HCT116 (cell line): ENCODE results near the gene LILRB3. TPM values are rescaled to one million over a fixed set of nuclear protein-coding genes. Genes with fewer than 3 reads are reported as not detected.

Experiments
- ATAC-seq: fragments of 200-7000 bp; cut with Tn5 transposase; 2 replicates; pipeline ENCODE4 v1.9.1; 2020; ENCODE audit warnings: mild to moderate bottlenecking, moderate library complexity
- BruUV-seq: library from RNA; stranded (reverse); fragments of 400-500 nt; replicated peaks from 2 replicates; lab custom pipeline; 2021; lab: Mats Ljungman, UMichigan
- CTCF ChIA-PET: fragments of 300-600 bp; sonication (Branson Sonifier 250); formaldehyde crosslinking; loops from one replicate; lab custom pipeline; 2021; ENCODE audit warnings: antibody characterized with exemption; lab: Charles Lee
- POLR2A ChIA-PET: fragments of 300-600, 350-600 bp; sonication (Branson Sonifier 250); formaldehyde crosslinking; loops from one replicate; lab custom pipeline; 2021; ENCODE audit warnings: antibody characterized with exemption; lab: Charles Lee
- RAD21 ChIA-PET, 2 experiments: fragments of 300-600 bp; sonication (Branson Sonifier 250); formaldehyde crosslinking; loops; one replicate each; lab custom pipeline; 2023; ENCODE audit warnings: low total read pairs in 2 of 2; ENCODE audit not compliant: uncharacterized antibody in 2 of 2, unreplicated experiment in 2 of 2, low non-redundant PET in 1 of 2; lab: Charles Lee
- DNase-seq: peaks from one replicate; pipeline ENCODE4 v3.0.0-alpha.2; 2010; ENCODE audit warnings: low read depth, low spot score
- H2AFZ ChIP-seq: fragments of 200-600 bp; shearing (Covaris generic), sonication (generic); 2 replicates; pipeline ENCODE4 v1.6.1; 2017; ENCODE audit warnings: low read depth, mixed run types, mixed read lengths, antibody characterized with exemption, low read length; ENCODE audit not compliant: poor library complexity, severe bottlenecking
- H3K27ac ChIP-seq: 2 replicates; pipeline ENCODE4 v1.5.1; 2012; ENCODE audit warnings: low read depth, low read length
- H3K27me3 ChIP-seq: fragments of 200-600 bp; sonication (generic); 2 replicates; pipeline ENCODE4 v1.6.1; 2016; ENCODE audit warnings: mixed run types, low read length, mixed read lengths; ENCODE audit not compliant: insufficient read depth
- H3K36me3 ChIP-seq, 2 experiments: fragments of 200-500 bp in 1 of 2; fragments of 200-600 bp in 1 of 2; sonication (Bioruptor generic) in 1 of 2; sonication (generic) in 1 of 2; 2 replicates each; pipeline versions ENCODE4 v1.5.1 to v1.6.1; 2014 to 2016; ENCODE audit warnings: low read length in 2 of 2, inconsistent platforms in 1 of 2, mixed read lengths in 1 of 2, mixed run types in 1 of 2; ENCODE audit not compliant: insufficient read depth in 2 of 2, control insufficient read depth in 1 of 2
- H3K4me1 ChIP-seq, 2 experiments: fragments of 200-600 bp in 1 of 2; sonication (generic) in 1 of 2; 2 replicates each; pipeline versions ENCODE4 v1.5.1 to v1.6.1; 2012 to 2017; ENCODE audit warnings: low read length in 2 of 2, inconsistent platforms in 1 of 2, mild to moderate bottlenecking in 1 of 2, mixed read lengths in 1 of 2, mixed run types in 1 of 2, moderate library complexity in 1 of 2; ENCODE audit not compliant: insufficient read depth in 2 of 2, control insufficient read depth in 1 of 2
- H3K4me2 ChIP-seq: fragments of 200-600 bp; sonication (generic); 2 replicates; pipeline ENCODE4 v1.6.1; 2017; ENCODE audit warnings: mixed run types, low read length, mixed read lengths
- H3K4me3 ChIP-seq, 2 experiments: fragments of 200-600 bp in 1 of 2; sonication (generic) in 1 of 2; replicated peaks in 1 of 2; 2 replicates each; pipeline ENCODE4 v1.5.1; 2011 to 2016; ENCODE audit warnings: low read length in 2 of 2, control low read depth in 1 of 2, low read depth in 1 of 2, mild to moderate bottlenecking in 1 of 2, mixed read lengths in 1 of 2, mixed run types in 1 of 2
- H3K79me2 ChIP-seq: fragments of 200-600 bp; sonication (generic); 2 replicates; pipeline ENCODE4 v1.6.1; 2017; ENCODE audit warnings: mild to moderate bottlenecking, mixed run types, low read length, moderate library complexity, mixed read lengths; ENCODE audit not compliant: insufficient read depth
- H3K9ac ChIP-seq: fragments of 200-600 bp; sonication (generic); 2 replicates; pipeline ENCODE4 v1.6.1; 2016; ENCODE audit warnings: low read length, mixed read lengths
- H3K9me2 ChIP-seq: fragments of 200-600 bp; sonication (generic), shearing (Covaris generic); 2 replicates; pipeline ENCODE4 v1.6.1; 2017; ENCODE audit warnings: mixed run types, mild to moderate bottlenecking, moderate library complexity; ENCODE audit not compliant: insufficient read depth
- H3K9me3 ChIP-seq, 2 experiments: fragments of 200-500 bp in 1 of 2; fragments of 200-600 bp in 1 of 2; sonication (Bioruptor generic) in 1 of 2; sonication (generic) in 1 of 2; 2 replicates each; pipeline ENCODE4 v1.6.1; 2014 to 2017; ENCODE audit warnings: low read length in 2 of 2, mixed read lengths in 2 of 2, inconsistent platforms in 1 of 2, low read depth in 1 of 2, mild to moderate bottlenecking in 1 of 2, mixed run types in 1 of 2, moderate library complexity in 1 of 2; ENCODE audit not compliant: control insufficient read depth in 1 of 2, insufficient read depth in 1 of 2
- H4K20me1 ChIP-seq: fragments of 200-600 bp; sonication (generic), shearing (Covaris generic); 2 replicates; pipeline ENCODE4 v1.6.1; 2017; ENCODE audit warnings: mixed run types, mild to moderate bottlenecking, moderate library complexity; ENCODE audit not compliant: insufficient read depth
- ATF3 ChIP-seq: IDR thresholded peaks from 2 replicates; pipeline ENCODE4 v1.6.1; 2012
- CBX3 ChIP-seq: IDR thresholded peaks from 2 replicates; pipeline ENCODE4 v1.6.1; 2012; ENCODE audit warnings: low read depth
- CTCF ChIP-seq, 3 experiments: fragments of 200-600 bp in 1 of 3; sonication (generic) in 1 of 3; IDR thresholded peaks in 2 of 3; conservative IDR thresholded peaks in 1 of 3; 2 replicates each; pipeline ENCODE4 v1.5.1; 2012 to 2017; ENCODE audit warnings: low read depth in 2 of 3, low read length in 2 of 3, antibody characterized with exemption in 1 of 3, borderline replicate concordance in 1 of 3, control low read depth in 1 of 3, mild to moderate bottlenecking in 1 of 3, mixed read lengths in 1 of 3, mixed run types in 1 of 3, moderate library complexity in 1 of 3; ENCODE audit not compliant: insufficient read depth in 1 of 3
- ELF1 ChIP-seq: IDR thresholded peaks from 2 replicates; pipeline ENCODE4 v1.6.1; 2012; ENCODE audit warnings: low read depth, borderline replicate concordance
- EZH2 ChIP-seq: fragments of 200-600 bp; sonication (generic); IDR thresholded peaks from 2 replicates; pipeline ENCODE4 v1.6.1; 2017; ENCODE audit warnings: antibody characterized with exemption, mixed run types
- EZH2phosphoT487 ChIP-seq: fragments of 200-600 bp; IDR thresholded peaks from 2 replicates; pipeline ENCODE4 v1.6.1; 2018; ENCODE audit warnings: antibody characterized with exemption, borderline replicate concordance
- FOSL1 ChIP-seq: IDR thresholded peaks from 2 replicates; pipeline ENCODE4 v1.6.1; 2012; ENCODE audit warnings: low read depth
- JUND ChIP-seq: IDR thresholded peaks from 2 replicates; pipeline ENCODE4 v1.6.1; 2012
- MAX ChIP-seq: IDR thresholded peaks from 2 replicates; pipeline ENCODE4 v1.6.1; 2012
- RAD21 ChIP-seq: IDR thresholded peaks from 2 replicates; pipeline ENCODE4 v1.6.1; 2012; ENCODE audit warnings: low read depth, mild to moderate bottlenecking
- REST ChIP-seq: IDR thresholded peaks from 2 replicates; pipeline ENCODE4 v1.6.1; 2012; ENCODE audit warnings: low read depth
- SP1 ChIP-seq: IDR thresholded peaks from 2 replicates; pipeline ENCODE4 v1.6.1; 2012; ENCODE audit warnings: low read depth
- SRF ChIP-seq: IDR thresholded peaks from 2 replicates; pipeline ENCODE4 v1.6.1; 2012; ENCODE audit warnings: low read depth
- TCF7L2 ChIP-seq: IDR thresholded peaks from 2 replicates; pipeline ENCODE4 v1.7.0; 2011; ENCODE audit warnings: borderline replicate concordance, inconsistent platforms; ENCODE audit not compliant: insufficient read depth, insufficient read length; ENCODE audit errors: extremely low read depth
- YY1 ChIP-seq: IDR thresholded peaks from 2 replicates; pipeline ENCODE4 v1.6.1; 2011; ENCODE audit warnings: low read length, low read depth, moderate library complexity, mild to moderate bottlenecking; ENCODE audit not compliant: insufficient replicate concordance; ENCODE audit errors: extremely low read depth
- ZFX ChIP-seq: fragments of 450-650 bp; IDR thresholded peaks from 2 replicates; pipeline ENCODE4 v1.6.1; 2017
- intact Hi-C: fragments of 100-400 bp; cut with micrococcal nuclease; formaldehyde crosslinking; loops from 2 replicates; pipeline ENCODE4 v1.10.0; 2022
- total RNA-seq: library from RNA; stranded (reverse); gene quantifications from one replicate; pipeline ENCODE4 v1.2.1, GENCODE V29; 2021; ENCODE audit not compliant: unreplicated experiment

Gene LILRB3
- total RNA-seq, 1 experiment from 2014 or later: 0.12 TPM

GRCh38 chr19:54253331-54254194 lies 30.8 kb upstream of the LILRB3 start (continued):
- TF ChIP-seq MAX: no peak
- no peak for TF ChIP-seq JUND
- TF ChIP-seq YY1: no peak
- TF ChIP-seq CBX3: no peak
- TF ChIP-seq FOSL1: no peak
- TF ChIP-seq EZH2phosphoT487: no peak

- no peak overlapping the region for H3K9ac ChIP-seq
- DNase-seq: no peak
- H4K20me1 ChIP-seq: no peaks in the 10 kb centered on the region
- ChIA-PET RAD21 (no interaction called here), POLR2A (no interaction called here), CTCF (interaction anchor here (1.3 kb wide), 1 partner anchor 13 kb away, joined by 4 read pairs; no protein-coding TSS in a partner anchor)
- H3K79me2 ChIP-seq: no peaks in the 10 kb centered on the region
- H2AFZ ChIP-seq: no peak overlapping the region
- H3K36me3 ChIP-seq: no peaks in the 10 kb centered on the region
- intact Hi-C loops: no loop called here
- no peak overlapping the region for H3K27ac ChIP-seq
- no peaks in the 10 kb centered on the region for H3K9me2 ChIP-seq
- H3K4me3 ChIP-seq: no peak overlapping the region
- H3K27me3 ChIP-seq: peaks cover 14% of the 10 kb centered on the region
- H3K4me2 ChIP-seq: no peak overlapping the region
- no TSS peak for BruUV-seq
- no peaks in the 10 kb centered on the region for H3K9me3 ChIP-seq
- H3K4me1 ChIP-seq: no peaks in the 10 kb centered on the region
- no peak for ATAC-seq
- TF ChIP-seq EZH2: no peak
- no peak for TF ChIP-seq CBX3
- TF ChIP-seq REST: no peak
- no peak for TF ChIP-seq TCF7L2
- no peak for TF ChIP-seq SRF
- no peak for TF ChIP-seq YY1
- TF ChIP-seq SP1: no peak
- TF ChIP-seq ATF3: no peak
- no peak for TF ChIP-seq EZH2phosphoT487
- no peak for TF ChIP-seq MAX
- TF ChIP-seq ELF1: no peak
- TF ChIP-seq RAD21: no peak
- no peak for TF ChIP-seq CTCF (IDR thresholded peaks at IDR 0.05 in 2 of 3, conservative IDR thresholded peaks at IDR 0.05 in 1 of 3; ENCODE audit: borderline replicate concordance in 1 of 3, insufficient read depth in 1 of 3, low read depth in 2 of 3, low read length in 2 of 3)
- TF ChIP-seq ZFX: no peak
Observed at GRCh38 chr19:54252845-54253244, 30.0 kb upstream of the LILRB3 start.
